Measurements from ENCODE around the gene FOXP1.

The FOXP1 gene

DNA sequence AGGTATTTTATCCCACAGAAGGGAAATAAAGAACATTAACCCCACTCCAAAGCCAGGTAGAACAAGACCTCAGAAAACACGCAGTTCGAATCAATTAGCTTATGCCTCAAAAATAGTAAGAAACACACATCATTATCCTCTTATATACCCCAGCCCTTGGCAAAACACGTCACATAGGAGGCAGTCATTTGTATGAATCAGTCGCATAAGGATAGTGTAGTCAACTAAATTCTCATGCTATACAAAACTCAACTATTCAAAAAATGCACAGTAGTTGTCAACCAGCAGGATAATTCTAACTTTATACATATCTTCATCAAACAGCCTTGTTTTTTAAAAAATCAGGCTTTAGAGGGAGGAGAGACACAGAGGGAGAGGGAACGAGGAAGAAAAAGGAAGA lies 298.4 kb downstream of the FOXP1 start:
- no peak overlapping the region for H3K27ac Mint-ChIP-seq
- no peaks in the 10 kb centered on the region for H3K4me1 Mint-ChIP-seq
- H3K27me3 Mint-ChIP-seq (ENCODE audit: low read depth) = no peaks in the 10 kb centered on the region
- TF ChIP-seq, protein P1, sequence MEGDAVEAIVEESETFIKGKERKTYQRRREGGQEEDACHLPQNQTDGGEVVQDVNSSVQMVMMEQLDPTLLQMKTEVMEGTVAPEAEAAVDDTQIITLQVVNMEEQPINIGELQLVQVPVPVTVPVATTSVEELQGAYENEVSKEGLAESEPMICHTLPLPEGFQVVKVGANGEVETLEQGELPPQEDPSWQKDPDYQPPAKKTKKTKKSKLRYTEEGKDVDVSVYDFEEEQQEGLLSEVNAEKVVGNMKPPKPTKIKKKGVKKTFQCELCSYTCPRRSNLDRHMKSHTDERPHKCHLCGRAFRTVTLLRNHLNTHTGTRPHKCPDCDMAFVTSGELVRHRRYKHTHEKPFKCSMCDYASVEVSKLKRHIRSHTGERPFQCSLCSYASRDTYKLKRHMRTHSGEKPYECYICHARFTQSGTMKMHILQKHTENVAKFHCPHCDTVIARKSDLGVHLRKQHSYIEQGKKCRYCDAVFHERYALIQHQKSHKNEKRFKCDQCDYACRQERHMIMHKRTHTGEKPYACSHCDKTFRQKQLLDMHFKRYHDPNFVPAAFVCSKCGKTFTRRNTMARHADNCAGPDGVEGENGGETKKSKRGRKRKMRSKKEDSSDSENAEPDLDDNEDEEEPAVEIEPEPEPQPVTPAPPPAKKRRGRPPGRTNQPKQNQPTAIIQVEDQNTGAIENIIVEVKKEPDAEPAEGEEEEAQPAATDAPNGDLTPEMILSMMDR (IDR thresholded peaks at IDR 0.05; ENCODE audit: unreplicated experiment in 3 of 3) = no peak
- no peaks in the 10 kb centered on the region for H3K9me3 Mint-ChIP-seq
- no peaks in the 10 kb centered on the region for H3K36me3 Mint-ChIP-seq (ENCODE audit: low read depth)
- no peak overlapping the region for H3K4me3 Mint-ChIP-seq

- no peaks in the 10 kb centered on the region for H3K36me3 Mint-ChIP-seq (ENCODE audit: low read depth)
- H3K27me3 Mint-ChIP-seq (ENCODE audit: low read depth) = no peaks in the 10 kb centered on the region
- H3K4me1 Mint-ChIP-seq = no peaks in the 10 kb centered on the region
- TF ChIP-seq, protein P1 (IDR thresholded peaks at IDR 0.05; ENCODE audit: unreplicated experiment in 3 of 3) = no peak
- H3K4me3 Mint-ChIP-seq = no peak overlapping the region
- H3K27ac Mint-ChIP-seq = no peak overlapping the region
- H3K9me3 Mint-ChIP-seq = no peaks in the 10 kb centered on the region
Measured at GRCh38 chr3:71282976-71283375, 300.6 kb downstream of the FOXP1 start.

- TF ChIP-seq, protein P1 (IDR thresholded peaks at IDR 0.05; ENCODE audit: unreplicated experiment in 3 of 3) = no peak
- no peak overlapping the region for H3K27ac Mint-ChIP-seq
- H3K4me3 Mint-ChIP-seq = no peak overlapping the region
- no peaks in the 10 kb centered on the region for H3K36me3 Mint-ChIP-seq (ENCODE audit: low read depth)
- H3K4me1 Mint-ChIP-seq = no peaks in the 10 kb centered on the region
- H3K27me3 Mint-ChIP-seq (ENCODE audit: low read depth) = no peaks in the 10 kb centered on the region
- H3K9me3 Mint-ChIP-seq = no peaks in the 10 kb centered on the region
Measured at GRCh38 chr3:71281280-71281679, 302.2 kb downstream of the FOXP1 start.

- TF ChIP-seq, protein P1 (IDR thresholded peaks at IDR 0.05; ENCODE audit: unreplicated experiment in 3 of 3) = no peak
- H3K27ac Mint-ChIP-seq = no peak overlapping the region
Measured at GRCh38 chr3:71277341-71277740, 306.2 kb downstream of the FOXP1 start.

DNA sequence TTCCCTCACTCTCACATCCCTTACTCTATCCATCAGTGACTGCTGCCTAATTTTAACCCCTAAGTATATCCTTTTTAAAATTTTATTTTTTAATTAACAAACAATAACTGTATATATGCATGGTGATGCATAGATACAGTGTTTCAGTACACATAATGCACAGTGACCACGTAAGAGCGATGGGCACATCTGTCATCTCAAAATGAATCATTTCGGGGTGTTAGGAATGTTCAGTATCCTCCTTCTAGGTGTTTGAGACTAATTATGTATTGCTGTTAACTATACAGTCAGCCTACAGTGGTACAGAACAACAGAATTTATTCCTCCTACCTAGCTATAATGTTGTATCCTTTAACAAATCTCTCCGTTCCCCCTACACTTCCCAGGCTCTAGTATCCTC lies 307.0 kb downstream of the FOXP1 start:
- TF ChIP-seq, protein P1 (IDR thresholded peaks at IDR 0.05; ENCODE audit: unreplicated experiment in 3 of 3) = no peak
- H3K27ac Mint-ChIP-seq = no peak overlapping the region
- H3K4me1 Mint-ChIP-seq = no peaks in the 10 kb centered on the region
- no peaks in the 10 kb centered on the region for H3K36me3 Mint-ChIP-seq (ENCODE audit: low read depth)
- no peaks in the 10 kb centered on the region for H3K9me3 Mint-ChIP-seq
- H3K27me3 Mint-ChIP-seq (ENCODE audit: low read depth) = no peaks in the 10 kb centered on the region
- H3K4me3 Mint-ChIP-seq = no peak overlapping the region

More at GRCh38 chr3:71277341-71277740, 306.2 kb downstream of the FOXP1 start:
- H3K4me1 Mint-ChIP-seq = no peaks in the 10 kb centered on the region
- H3K36me3 Mint-ChIP-seq (ENCODE audit: low read depth) = no peaks in the 10 kb centered on the region
- no peaks in the 10 kb centered on the region for H3K27me3 Mint-ChIP-seq (ENCODE audit: low read depth)
- H3K4me3 Mint-ChIP-seq = no peak overlapping the region
- H3K9me3 Mint-ChIP-seq = no peaks in the 10 kb centered on the region

- H3K9me3 Mint-ChIP-seq = no peaks in the 10 kb centered on the region
- no peak overlapping the region for H3K4me3 Mint-ChIP-seq
- no peaks in the 10 kb centered on the region for H3K36me3 Mint-ChIP-seq (ENCODE audit: low read depth)
- H3K27ac Mint-ChIP-seq = no peak overlapping the region
- H3K27me3 Mint-ChIP-seq (ENCODE audit: low read depth) = no peaks in the 10 kb centered on the region
- no peaks in the 10 kb centered on the region for H3K4me1 Mint-ChIP-seq
- TF ChIP-seq, protein P1 (IDR thresholded peaks at IDR 0.05; ENCODE audit: unreplicated experiment in 3 of 3) = no peak
Measured at GRCh38 chr3:71273453-71273852, 310.1 kb downstream of the FOXP1 start.
